ENCODE results near the gene SMIM5.

Gene SMIM5

DNA sequence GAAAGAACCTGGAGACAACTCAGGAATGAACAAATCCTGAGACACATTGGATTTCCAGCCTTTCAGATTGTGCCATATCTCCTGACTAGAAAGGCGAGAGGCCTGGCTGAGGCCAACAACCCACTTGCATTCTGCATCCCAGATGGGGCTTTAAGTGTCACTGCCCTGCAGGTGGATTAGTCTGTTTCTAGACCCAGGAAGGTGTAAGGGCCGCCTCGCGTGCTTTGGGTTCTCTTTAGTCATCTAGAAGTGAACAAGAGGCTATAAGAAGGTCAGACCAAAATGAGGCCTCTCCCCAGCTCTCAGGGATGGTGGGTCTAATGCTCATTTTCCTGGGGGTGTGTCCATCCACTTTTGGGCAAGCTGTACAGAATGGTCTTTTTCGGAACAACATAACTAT, 38.8 kb downstream of the SMIM5 start:
- no peak for DNase-seq

DNA sequence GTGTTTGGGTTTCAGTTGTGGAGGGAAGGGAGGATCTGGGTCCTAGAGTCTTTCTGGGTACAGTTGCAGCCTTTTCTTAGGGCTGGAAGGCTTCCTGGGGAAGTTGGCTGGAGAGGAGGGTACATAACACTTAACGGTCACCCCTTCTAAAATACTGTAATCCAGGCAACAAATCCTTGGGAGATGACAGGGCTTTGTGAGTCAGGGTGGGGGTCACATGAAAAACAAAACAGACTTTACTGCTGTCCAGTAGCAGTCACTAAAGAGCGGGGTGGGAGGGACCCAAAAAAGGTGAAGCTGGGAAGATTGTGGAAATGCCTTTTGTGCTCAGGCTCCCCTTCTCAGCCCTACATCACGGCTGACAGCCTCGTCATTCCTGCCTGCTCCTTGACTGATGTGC, 40.3 kb downstream of the SMIM5 start:
- DNase-seq: no peak

DNA sequence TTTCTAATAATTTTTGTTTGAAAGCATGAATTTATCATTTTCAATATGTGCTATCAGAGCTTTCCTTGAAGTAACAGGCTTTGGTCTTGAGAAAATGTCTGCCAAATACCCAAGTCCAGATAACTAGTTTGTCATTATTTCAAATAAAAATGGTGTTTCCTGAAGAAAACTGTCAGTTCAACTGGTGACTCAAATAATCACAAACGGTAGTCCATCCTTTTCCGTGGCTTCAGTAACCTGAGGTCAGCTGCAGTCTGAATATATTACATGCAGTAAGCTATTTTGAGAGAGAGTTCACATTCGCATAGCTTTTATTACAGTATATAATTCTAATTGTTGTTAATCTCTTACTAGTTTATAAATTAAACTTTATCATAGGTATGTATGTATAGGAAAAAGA, 43.2 kb downstream of the SMIM5 start:
- no peak for DNase-seq

DNA sequence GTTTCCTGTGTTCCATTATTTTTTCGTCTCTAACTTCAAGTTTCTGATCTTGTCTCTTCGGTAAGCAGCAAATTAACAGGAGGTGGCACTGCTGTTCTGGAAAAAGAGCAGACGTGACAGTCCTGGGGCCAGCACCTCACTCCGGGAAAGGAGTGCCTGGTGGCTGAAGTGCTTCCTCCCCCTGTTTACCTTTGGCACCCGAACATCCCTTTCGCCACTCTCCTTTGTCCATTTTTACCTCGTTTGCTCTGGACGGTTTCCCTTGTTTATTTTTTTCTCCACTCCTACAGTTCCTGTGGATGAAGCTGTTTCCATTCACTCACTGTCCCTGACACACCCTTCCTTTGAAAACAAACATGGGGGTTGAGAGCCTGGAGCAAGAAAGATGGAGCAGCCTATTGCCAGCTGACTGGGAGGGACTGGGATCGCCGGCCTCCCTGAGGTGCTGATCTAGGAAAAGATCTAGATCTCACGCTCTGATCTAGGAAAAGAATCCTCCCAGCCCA, 46.5 kb downstream of the SMIM5 start:
- DNase-seq: no peak

DNA sequence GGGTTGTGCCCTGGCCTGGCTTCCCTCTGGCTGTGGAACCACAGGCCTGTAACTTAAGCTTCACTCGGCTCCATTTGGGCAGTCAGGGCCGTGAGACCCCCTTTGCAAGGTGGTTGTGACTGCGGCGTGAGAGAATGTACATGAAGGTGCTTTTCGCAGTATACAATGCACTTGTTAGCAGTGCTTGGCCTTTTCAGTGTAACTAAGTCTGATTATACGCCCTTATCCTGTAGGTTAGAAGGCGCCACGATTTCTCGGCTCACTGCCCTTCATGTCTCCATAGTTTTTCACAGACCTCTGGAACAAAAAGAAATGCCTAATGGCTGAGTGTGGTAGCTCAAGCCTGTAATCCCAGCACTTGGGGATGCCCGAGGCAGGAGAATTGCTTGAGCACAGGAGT, 47.2 kb downstream of the SMIM5 start:
- no peak for DNase-seq

DNA sequence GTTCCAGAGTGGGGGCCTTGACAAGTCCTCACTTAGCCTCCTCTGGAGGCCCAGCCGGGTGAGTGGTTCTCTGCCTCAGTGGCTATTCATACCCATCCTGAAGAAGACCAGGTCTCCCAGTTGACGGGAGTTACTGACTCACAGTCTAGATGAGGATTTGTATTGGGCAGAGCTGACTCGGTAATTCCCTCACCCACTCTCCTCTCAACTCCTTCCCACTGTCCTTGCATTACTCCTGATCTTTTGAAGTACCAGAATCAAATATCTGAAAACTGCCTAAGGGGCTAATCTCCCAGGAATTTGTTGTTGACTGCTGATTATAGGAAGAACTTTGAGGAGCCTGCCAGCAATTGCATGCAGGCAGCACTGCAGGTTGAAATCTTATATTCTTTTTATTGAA, 48.1 kb downstream of the SMIM5 start:
- DNase-seq: no peak

DNA sequence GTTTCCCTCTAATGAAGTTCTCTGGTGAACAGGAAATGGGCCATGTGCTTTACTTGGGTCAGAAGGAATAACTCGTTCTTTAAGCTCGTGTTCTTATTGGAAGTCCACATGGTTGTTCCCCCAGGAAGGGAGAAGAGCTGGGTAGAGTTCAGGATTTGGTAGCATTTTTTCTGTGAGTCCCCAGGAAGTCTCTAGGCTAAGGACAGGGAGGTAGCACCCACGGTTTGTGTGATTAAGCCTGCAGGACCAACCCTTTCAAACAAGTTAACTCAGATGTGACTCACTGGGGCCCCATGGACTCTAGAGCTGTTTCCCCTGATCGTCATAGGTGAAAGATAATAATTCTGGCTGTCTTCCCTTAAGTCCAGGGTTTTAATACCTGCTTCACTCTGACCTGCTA, 50.3 kb downstream of the SMIM5 start:
- no peak for DNase-seq

DNA sequence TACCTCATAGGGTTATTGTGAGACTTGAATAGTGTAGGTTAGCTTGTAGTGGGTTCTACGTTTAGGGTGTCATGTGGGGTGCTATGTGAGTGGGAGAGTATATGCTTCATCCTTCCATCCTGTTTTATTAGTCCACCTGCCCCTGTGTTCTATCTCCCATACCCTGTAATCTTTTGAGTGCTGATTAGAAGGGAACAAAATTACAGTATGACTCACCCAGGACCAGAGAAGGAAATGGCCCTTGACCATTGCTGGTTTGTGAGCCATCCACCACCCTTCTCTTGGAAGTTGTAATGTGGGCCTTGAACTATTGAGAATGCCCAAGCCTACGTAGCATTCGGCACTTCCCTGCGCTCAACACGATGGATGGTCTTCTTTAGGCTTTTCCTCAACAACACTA, 51.0 kb downstream of the SMIM5 start:
- DNase-seq: no peak

DNA sequence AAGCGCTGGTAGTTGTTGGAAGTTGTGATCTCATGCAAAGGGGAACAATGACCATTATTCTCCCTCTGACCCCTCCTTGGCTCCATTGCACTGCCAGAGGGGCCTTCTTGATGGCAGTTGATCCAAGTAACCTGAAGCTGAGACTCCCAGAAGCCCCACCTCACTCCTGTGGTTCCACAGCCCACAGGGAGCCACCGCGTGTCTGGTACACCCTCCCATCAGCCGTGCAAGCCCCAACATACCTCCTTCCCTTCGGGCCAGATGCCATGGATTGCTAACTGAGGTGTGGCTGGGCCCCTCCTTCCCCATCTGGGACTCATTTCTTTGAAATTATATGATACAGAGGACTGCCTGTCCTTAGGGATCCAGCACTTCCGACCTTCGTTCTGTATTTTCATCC, 51.7 kb downstream of the SMIM5 start:
- no peak for DNase-seq

DNA sequence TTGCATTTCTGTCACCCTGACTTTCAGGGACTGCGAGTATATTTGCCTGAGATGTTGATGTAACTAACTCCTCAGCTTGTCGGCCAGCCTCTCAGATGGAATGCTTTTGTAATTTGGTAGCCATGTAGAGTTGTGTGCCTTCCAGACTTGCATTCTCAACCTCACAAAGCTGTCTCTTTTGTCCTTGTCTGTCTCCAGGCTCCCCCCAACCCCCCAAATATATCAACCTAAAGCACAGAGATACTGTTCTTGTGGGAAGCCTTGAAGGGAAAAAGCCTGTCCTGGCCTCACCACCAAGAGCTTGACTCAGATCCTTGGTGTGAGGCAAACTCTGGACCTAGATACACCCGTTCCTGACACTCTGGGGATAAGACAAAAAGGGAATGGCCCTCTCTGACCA, 52.3 kb downstream of the SMIM5 start:
- DNase-seq: no peak

DNA sequence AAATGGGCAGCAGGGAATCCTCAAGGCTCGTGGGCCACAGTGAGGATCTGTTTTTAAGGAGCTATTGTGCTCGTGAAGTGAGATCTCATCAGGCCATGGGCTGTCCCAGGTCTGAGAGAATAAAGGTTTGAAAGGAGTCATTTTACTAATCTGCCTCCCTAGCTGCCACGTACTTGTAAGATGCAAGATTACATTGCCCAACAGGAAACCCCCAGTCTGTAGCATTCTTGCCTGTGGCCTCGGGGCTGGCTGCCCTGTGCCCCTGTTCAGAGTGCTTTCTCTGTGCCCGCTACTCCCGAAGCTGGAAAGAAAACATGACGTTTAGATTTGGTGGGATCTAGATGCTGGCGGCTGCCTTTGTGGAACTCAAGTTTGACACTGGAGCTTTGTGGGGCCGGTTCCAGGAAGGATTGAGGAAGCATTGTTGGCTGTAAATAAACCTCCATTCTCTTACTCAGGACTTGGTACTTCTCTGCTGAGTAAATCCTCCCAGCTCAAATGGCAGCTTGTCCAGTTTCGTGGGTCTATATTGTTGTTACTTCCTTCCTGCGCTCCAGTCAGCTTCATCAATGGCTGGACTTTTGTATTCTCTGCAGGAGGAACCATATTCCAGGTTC, 55.1 kb downstream of the SMIM5 start:
- DNase-seq: no peak

DNA sequence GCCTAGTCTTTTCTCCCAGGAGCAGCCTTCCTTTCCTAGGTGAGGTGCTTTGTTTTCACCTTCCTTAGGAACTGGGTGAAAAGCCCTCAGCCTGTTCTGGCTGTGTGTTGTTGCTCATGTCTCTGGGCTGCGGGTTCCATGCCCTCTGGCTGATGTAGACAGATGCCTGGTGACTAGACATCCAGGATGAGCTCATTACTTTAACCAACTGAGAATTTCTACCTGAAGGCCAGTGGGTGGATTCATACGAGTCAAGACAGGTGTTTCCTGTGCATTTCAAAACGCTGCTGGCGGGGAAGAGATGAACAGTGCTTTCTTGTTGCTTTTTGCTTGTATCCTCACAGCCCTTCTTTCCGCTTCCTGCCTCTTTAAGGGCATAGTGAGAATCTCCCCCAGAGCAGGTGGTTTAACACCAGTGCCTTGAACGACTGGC, 56.2 kb downstream of the SMIM5 start:
- no peak for DNase-seq

Measured in NCI-H1417 treated with DMSO at 0.1 percent for 48 hours (cell line).